H1 (cell line): ENCODE measurements around the gene SETX. TPM values are rescaled to one million over a fixed set of nuclear protein-coding genes. Genes with fewer than 3 reads are reported as not detected.

Experiments
- CTCF ChIA-PET: fragments of 300-600 bp; sonication (Branson Sonifier 250); formaldehyde crosslinking; loops from one replicate; lab custom pipeline; 2021; ENCODE audit not compliant: partially characterized antibody; lab: Charles Lee
- POLR2A ChIA-PET: fragments of 300-600 bp; sonication (Branson Sonifier 250); formaldehyde crosslinking; loops from one replicate; lab custom pipeline; 2021; ENCODE audit warnings: inconsistent platforms; ENCODE audit not compliant: partially characterized antibody; lab: Charles Lee
- DNase-seq, 2 experiments: peaks; one replicate each; pipeline versions ENCODE4 v3.0.0 to v3.0.0-alpha.2; 2010 to 2022; ENCODE audit warnings: low spot score in 2 of 2, low read depth in 1 of 2, mixed read lengths in 1 of 2
- FAIRE-seq: peaks from 2 replicates; lab custom pipeline; 2011; peaks lifted over from hg19 to GRCh38; lab: Jason Lieb, UNC
- H2AFZ ChIP-seq: 2 replicates; pipeline ENCODE4 v1.8.1; 2012; ENCODE audit warnings: low read length, inconsistent platforms
- H2AK5ac ChIP-seq: 2 replicates; pipeline ENCODE4 v1.6.1; 2013; ENCODE audit warnings: low read depth, low read length
- H2BK120ac ChIP-seq: replicated peaks from 2 replicates; pipeline ENCODE3; 2013; ENCODE audit warnings: low read depth, low read length, inconsistent platforms
- H2BK12ac ChIP-seq: 2 replicates; pipeline ENCODE4 v1.6.1; 2013; ENCODE audit warnings: low read depth, low read length
- H2BK15ac ChIP-seq: 2 replicates; pipeline ENCODE4 v1.6.1; 2013; ENCODE audit warnings: low read length
- H2BK20ac ChIP-seq: 2 replicates; pipeline ENCODE4 v1.6.1; 2013; ENCODE audit warnings: low read length
- H2BK5ac ChIP-seq: 2 replicates; pipeline ENCODE4 v1.6.1; 2013; ENCODE audit warnings: low read depth, low read length
- H3K14ac ChIP-seq: 2 replicates; pipeline ENCODE4 v1.6.1; 2013; ENCODE audit warnings: inconsistent platforms; ENCODE audit not compliant: insufficient read length
- H3K18ac ChIP-seq: 2 replicates; pipeline ENCODE4 v1.6.1; 2013; ENCODE audit warnings: low read length; ENCODE audit errors: extremely low read depth
- H3K23ac ChIP-seq: 2 replicates; pipeline ENCODE4 v1.6.1; 2013; ENCODE audit warnings: inconsistent platforms; ENCODE audit not compliant: insufficient read length
- H3K23me2 ChIP-seq: 2 replicates; pipeline ENCODE4 v1.6.1; 2013; ENCODE audit warnings: low read depth, low read length
- H3K27ac ChIP-seq: 2 replicates; pipeline ENCODE4 v1.6.1; 2011; ENCODE audit warnings: low read depth, low read length, inconsistent platforms
- H3K27me3 ChIP-seq, 4 experiments: replicated peaks in 1 of 4; 1 replicate in 1 of 4; 2 replicates in 3 of 4; pipeline versions ENCODE4 v1.6.1 to v1.8.1; 2011 to 2013; ENCODE audit warnings: low read length in 3 of 4, mild to moderate bottlenecking in 3 of 4, inconsistent platforms in 2 of 4, mixed read lengths in 2 of 4, moderate library complexity in 1 of 4; ENCODE audit not compliant: control insufficient read depth in 3 of 4, insufficient read depth in 3 of 4; ENCODE audit errors: extremely low read depth in 1 of 4
- H3K36me3 ChIP-seq, 4 experiments: 2 replicates each; pipeline versions ENCODE4 v1.6.1 to v1.8.1; 2011 to 2013; ENCODE audit warnings: mild to moderate bottlenecking in 4 of 4, low read length in 3 of 4, moderate library complexity in 2 of 4, control low read depth in 1 of 4, inconsistent platforms in 1 of 4; ENCODE audit not compliant: insufficient read depth in 4 of 4, control insufficient read depth in 2 of 4
- H3K4ac ChIP-seq: replicated peaks from 2 replicates; pipeline ENCODE3; 2013; ENCODE audit warnings: low read length, low read depth, mixed read lengths, inconsistent platforms; ENCODE audit not compliant: insufficient read length
- H3K4me1 ChIP-seq, 4 experiments: replicated peaks in 1 of 4; 1 replicate in 1 of 4; 2 replicates in 3 of 4; pipeline versions ENCODE4 v1.6.1 to v1.8.1; 2011 to 2013; ENCODE audit warnings: low read length in 3 of 4, inconsistent platforms in 2 of 4, mixed read lengths in 1 of 4; ENCODE audit not compliant: insufficient read depth in 4 of 4, control insufficient read depth in 3 of 4
- H3K4me2 ChIP-seq, 2 experiments: 2 replicates each; pipeline versions ENCODE4 v1.6.1 to v1.8.1; 2011 to 2013; ENCODE audit warnings: low read depth in 2 of 2, low read length in 2 of 2, control low read depth in 1 of 2, inconsistent platforms in 1 of 2, mild to moderate bottlenecking in 1 of 2; ENCODE audit not compliant: insufficient read depth in 1 of 2
- H3K4me3 ChIP-seq, 4 experiments: fragments of 200-600, 300-600 bp in 1 of 4; sonication (generic), shearing (Covaris generic), sonication (Bioruptor Twin) in 1 of 4; 2 replicates each; pipeline versions ENCODE4 v1.5.1 to v1.8.1; 2011 to 2016; ENCODE audit warnings: low read length in 4 of 4, low read depth in 3 of 4, control low read depth in 2 of 4, inconsistent platforms in 2 of 4, mild to moderate bottlenecking in 2 of 4, mixed read lengths in 1 of 4, moderate library complexity in 1 of 4; ENCODE audit not compliant: insufficient read depth in 2 of 4; ENCODE audit errors: extremely low read depth in 1 of 4
- H3K56ac ChIP-seq: replicated peaks from 2 replicates; pipeline ENCODE3; 2013; ENCODE audit warnings: low read depth, mild to moderate bottlenecking, mixed read lengths, low read length, inconsistent platforms; ENCODE audit not compliant: insufficient read length
- H3K79me1 ChIP-seq: 2 replicates; pipeline ENCODE4 v1.6.1; 2013; ENCODE audit warnings: low read depth, low read length, control low read depth
- H3K79me2 ChIP-seq, 2 experiments: 2 replicates each; pipeline versions ENCODE4 v1.6.1 to v1.8.1; 2012 to 2013; ENCODE audit warnings: low read length in 2 of 2, mild to moderate bottlenecking in 2 of 2, inconsistent platforms in 1 of 2; ENCODE audit not compliant: insufficient read depth in 2 of 2, control insufficient read depth in 1 of 2
- H3K9ac ChIP-seq, 4 experiments: replicated peaks in 1 of 4; 1 replicate in 1 of 4; 2 replicates in 3 of 4; pipeline versions ENCODE4 v1.6.1 to v1.8.1; 2011 to 2013; ENCODE audit warnings: low read depth in 3 of 4, low read length in 3 of 4, control low read depth in 2 of 4, mild to moderate bottlenecking in 2 of 4, moderate library complexity in 2 of 4, inconsistent platforms in 1 of 4; ENCODE audit errors: extremely low read depth in 1 of 4
- H3K9me3 ChIP-seq, 2 experiments: 2 replicates each; pipeline versions ENCODE4 v1.6.1 to v1.8.1; 2012 to 2013; ENCODE audit warnings: mild to moderate bottlenecking in 2 of 2, moderate library complexity in 2 of 2, control low read depth in 1 of 2, inconsistent platforms in 1 of 2, low read depth in 1 of 2, low read length in 1 of 2, mixed read lengths in 1 of 2; ENCODE audit not compliant: insufficient read depth in 2 of 2
- H4K20me1 ChIP-seq, 2 experiments: replicated peaks in 1 of 2; 2 replicates each; pipeline versions ENCODE3 to v1.8.1; 2011 to 2013; ENCODE audit warnings: inconsistent platforms in 2 of 2, low read length in 2 of 2, mild to moderate bottlenecking in 1 of 2; ENCODE audit not compliant: insufficient read depth in 2 of 2, control insufficient read depth in 1 of 2
- H4K5ac ChIP-seq: 2 replicates; pipeline ENCODE4 v1.6.1; 2013; ENCODE audit warnings: low read length, low read depth, mixed read lengths, inconsistent platforms; ENCODE audit not compliant: insufficient read length
- H4K8ac ChIP-seq: 2 replicates; pipeline ENCODE4 v1.8.0; 2013; ENCODE audit warnings: mild to moderate bottlenecking, moderate library complexity, low read length, inconsistent platforms; ENCODE audit not compliant: insufficient read depth; ENCODE audit errors: extremely low read depth
- H4K91ac ChIP-seq: replicated peaks from 2 replicates; pipeline ENCODE3; 2013; ENCODE audit warnings: low read length, mixed read lengths, inconsistent platforms; ENCODE audit not compliant: insufficient read length
- CHD1 ChIP-seq: IDR thresholded peaks from 2 replicates; pipeline ENCODE4 v1.6.1; 2012; ENCODE audit warnings: low read depth, low read length, improper control_type of control experiment
- CTBP2 ChIP-seq: IDR thresholded peaks from 2 replicates; pipeline ENCODE4 v1.7.0; 2011; ENCODE audit warnings: borderline replicate concordance, mild to moderate bottlenecking, moderate library complexity, mixed read lengths, low read length; ENCODE audit not compliant: insufficient read depth, insufficient read length
- HDAC6 ChIP-seq: IDR thresholded peaks from one replicate; pipeline ENCODE4 v1.7.1; 2012; ENCODE audit warnings: low read depth, mild to moderate bottlenecking, inconsistent platforms, low read length, moderate library complexity
- POU5F1 ChIP-seq: IDR thresholded peaks from 2 replicates; pipeline ENCODE4 v1.6.1; 2011; ENCODE audit warnings: low read depth, mild to moderate bottlenecking, low read length, moderate library complexity
- RAD21 ChIP-seq, 2 experiments: IDR thresholded peaks in 1 of 2; conservative IDR thresholded peaks in 1 of 2; 2 replicates each; pipeline ENCODE4 v1.6.1; 2011; ENCODE audit warnings: low read depth in 2 of 2, low read length in 2 of 2, improper control_type of control experiment in 1 of 2, inconsistent platforms in 1 of 2, mild to moderate bottlenecking in 1 of 2, moderate library complexity in 1 of 2
- RBBP5 ChIP-seq: IDR thresholded peaks from 2 replicates; pipeline ENCODE4 v1.7.1; 2012; ENCODE audit warnings: low read depth, mild to moderate bottlenecking, inconsistent platforms, low read length, moderate library complexity, borderline replicate concordance
- SAP30 ChIP-seq: fragments of 300-600 bp; sonication (generic); IDR thresholded peaks from 2 replicates; pipeline ENCODE4 v1.7.1; 2012; ENCODE audit warnings: low read length, moderate library complexity, mild to moderate bottlenecking, inconsistent platforms; ENCODE audit not compliant: insufficient read depth, insufficient replicate concordance
- WGBS, 2 experiments: shearing (Covaris generic) in 1 of 2; methylation state at CpG; one replicate each; pipeline versions ENCODE4 v1.1.6 to v1.1.7; 2013 to 2015; ENCODE audit warnings: low lambda C conversion rate in 2 of 2, mixed read lengths in 2 of 2, inconsistent platforms in 1 of 2, low coverage in 1 of 2, missing lambda C conversion rate in 1 of 2; ENCODE audit not compliant: insufficient replicate concordance in 2 of 2, insufficient coverage in 1 of 2, insufficient read length in 1 of 2; ENCODE audit errors: extremely low coverage in 1 of 2, missing lambda C conversion rate in 1 of 2; 5-methylcytosine and 5-hydroxymethylcytosine counted together
- polyA plus RNA-seq, 7 experiments: library from polyadenylated mRNA; depleted of rRNA in 3 of 7; stranded (reverse) in 5 of 7; unstranded in 2 of 7; fragments of >200 nt in 5 of 7; fragments of 200-250 nt in 2 of 7; gene quantifications; 1 replicate in 5 of 7; 2 replicates in 1 of 7; 4 replicates in 1 of 7; pipeline versions ENCODE4 v1.2.1 to v1.2.3, GENCODE V29; 2011 to 2013; ENCODE audit warnings: missing spikeins in 2 of 7, mixed read lengths in 2 of 7
- total RNA-seq: library from RNA; stranded (reverse); fragmentation: NEBNext Ultra II Directional; extraction: Animal tissue kit (Norgen Biotek cat#: 25700); gene quantifications from 2 replicates; pipeline ENCODE4 v1.2.1, GENCODE V29; 2021

The SETX gene
- total and polyA plus RNA-seq, 2 of the 8 experiments (the other 6 are each of a cell fraction or from before 2014, with no cell fraction given) = 15.1 to 37.9 TPM

- no peak overlapping the region for H4K91ac ChIP-seq
- H2BK5ac ChIP-seq = no peak overlapping the region
- no peaks in the 10 kb centered on the region for H3K23me2 ChIP-seq
- no peaks in the 10 kb centered on the region for H3K9me3 ChIP-seq
- H3K79me1 ChIP-seq = no peaks in the 10 kb centered on the region
- no peaks in the 10 kb centered on the region; a peak in 1 of 7 replicates for H3K27me3 ChIP-seq
- TF ChIP-seq HDAC6 = no peak
- TF ChIP-seq RBBP5 = no peak
- no peak for TF ChIP-seq CHD1
- no peak for TF ChIP-seq SAP30
- TF ChIP-seq POU5F1 = no peak
- no peak for TF ChIP-seq RAD21 (IDR thresholded peaks at IDR 0.05 in 1 of 2, conservative IDR thresholded peaks at IDR 0.05 in 1 of 2; ENCODE audit: low read depth in 2 of 2, low read length in 2 of 2)
- no peak for TF ChIP-seq CTBP2
- H4K8ac ChIP-seq = no peak overlapping the region
- H2BK12ac ChIP-seq = no peak overlapping the region
- CTCF ChIA-PET = interaction anchor here (0.7 to 16.9 kb wide), 20 partner anchors 9 to 472 kb away, joined by 3 to 370 read pairs (median 4); partner anchors contain the start of gene NTNG2
- H3K9ac ChIP-seq = no peak overlapping the region
- peaks cover 0 to 2% of the 10 kb centered on the region in 2 experiments for H4K20me1 ChIP-seq
- peaks cover 0 to 5% (median 2%) of the 10 kb centered on the region in 4 experiments; a peak in 4 of 7 replicates for H3K4me1 ChIP-seq
- no peak for FAIRE-seq
- no peak overlapping the region for H4K5ac ChIP-seq
- no peak overlapping the region for H3K14ac ChIP-seq
- H3K23ac ChIP-seq = no peak overlapping the region
- POLR2A ChIA-PET = no interaction called here
- H3K27ac ChIP-seq = no peak overlapping the region
- H3K4me2 ChIP-seq = no peak overlapping the region
- no peak overlapping the region for H3K4ac ChIP-seq
- H2BK120ac ChIP-seq = no peak overlapping the region
- no peaks in the 10 kb centered on the region for H3K79me2 ChIP-seq
- no peak for DNase-seq
- no peak overlapping the region for H2BK15ac ChIP-seq
- no peak overlapping the region for H3K56ac ChIP-seq
- WGBS, 2 experiments = 86% methylated on average over 12 of the region's 12 CpGs; no CpG with 5 or more reads in 1 of the 2 experiments
- H2AK5ac ChIP-seq = no peak overlapping the region
- no peak overlapping the region for H3K18ac ChIP-seq
- no peak overlapping the region for H3K4me3 ChIP-seq
- no peaks in the 10 kb centered on the region for H3K36me3 ChIP-seq
- H2BK20ac ChIP-seq = no peak overlapping the region
- no peak overlapping the region for H2AFZ ChIP-seq
Observed at GRCh38 chr9:132234535-132234934, 120.3 kb downstream of the SETX start.
